D721Med (cell line): Measurements from ENCODE around the gene TRUB1.
A peak's percentile ranks its signal among the peaks of the same experiment; 100 is the strongest.

Experiments used
- DNase-seq: peaks from one replicate; pipeline ENCODE4 v3.0.0; 2011; ENCODE audit warnings: low spot score; ENCODE audit not compliant: insufficient read length
- FAIRE-seq: peaks from 2 replicates; lab custom pipeline; 2011; peaks lifted over from hg19 to GRCh38; lab: Jason Lieb, UNC
- TF ChIP-seq, protein P1 (sequence below): IDR thresholded peaks from 2 replicates; pipeline ENCODE4 v1.5.1; 2012; ENCODE audit warnings: mild to moderate bottlenecking, control low read depth; ENCODE audit not compliant: insufficient read depth; ENCODE audit errors: missing control alignments

Gene TRUB1

DNA sequence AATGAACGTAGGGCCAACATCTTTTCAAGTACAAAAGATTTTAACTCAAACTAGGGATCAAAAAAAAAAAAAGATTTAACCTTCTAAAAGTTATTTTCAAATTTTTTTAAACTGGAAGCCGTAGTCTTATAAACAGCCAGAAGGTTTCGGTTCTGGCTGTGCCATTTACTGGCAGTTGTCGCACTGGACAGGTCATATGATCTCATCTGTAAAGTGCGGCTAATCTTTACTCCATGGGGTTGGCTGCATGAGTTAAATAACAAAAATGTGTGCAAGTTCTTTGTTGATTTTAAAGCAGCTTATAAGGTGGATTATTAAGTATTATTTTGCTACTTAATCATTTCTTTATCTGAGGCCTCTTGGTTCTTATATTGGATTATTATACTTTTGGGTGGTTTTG lies 36.6 kb downstream of the TRUB1 start:
- no peak for FAIRE-seq
- no peak for DNase-seq
- TF ChIP-seq, protein P1, sequence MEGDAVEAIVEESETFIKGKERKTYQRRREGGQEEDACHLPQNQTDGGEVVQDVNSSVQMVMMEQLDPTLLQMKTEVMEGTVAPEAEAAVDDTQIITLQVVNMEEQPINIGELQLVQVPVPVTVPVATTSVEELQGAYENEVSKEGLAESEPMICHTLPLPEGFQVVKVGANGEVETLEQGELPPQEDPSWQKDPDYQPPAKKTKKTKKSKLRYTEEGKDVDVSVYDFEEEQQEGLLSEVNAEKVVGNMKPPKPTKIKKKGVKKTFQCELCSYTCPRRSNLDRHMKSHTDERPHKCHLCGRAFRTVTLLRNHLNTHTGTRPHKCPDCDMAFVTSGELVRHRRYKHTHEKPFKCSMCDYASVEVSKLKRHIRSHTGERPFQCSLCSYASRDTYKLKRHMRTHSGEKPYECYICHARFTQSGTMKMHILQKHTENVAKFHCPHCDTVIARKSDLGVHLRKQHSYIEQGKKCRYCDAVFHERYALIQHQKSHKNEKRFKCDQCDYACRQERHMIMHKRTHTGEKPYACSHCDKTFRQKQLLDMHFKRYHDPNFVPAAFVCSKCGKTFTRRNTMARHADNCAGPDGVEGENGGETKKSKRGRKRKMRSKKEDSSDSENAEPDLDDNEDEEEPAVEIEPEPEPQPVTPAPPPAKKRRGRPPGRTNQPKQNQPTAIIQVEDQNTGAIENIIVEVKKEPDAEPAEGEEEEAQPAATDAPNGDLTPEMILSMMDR = no peak

- no peak for DNase-seq
- TF ChIP-seq, protein P1 = no peak
- no peak for FAIRE-seq
These were observed 37.1 kb downstream of the TRUB1 start for GRCh38 chr10:114975091-114975490.

GRCh38 chr10:114982989-114983388 lies 45.0 kb downstream of the TRUB1 start:
- DNase-seq (no peak), FAIRE-seq (no peak)
- TF ChIP-seq, protein P1 = no peak

DNA sequence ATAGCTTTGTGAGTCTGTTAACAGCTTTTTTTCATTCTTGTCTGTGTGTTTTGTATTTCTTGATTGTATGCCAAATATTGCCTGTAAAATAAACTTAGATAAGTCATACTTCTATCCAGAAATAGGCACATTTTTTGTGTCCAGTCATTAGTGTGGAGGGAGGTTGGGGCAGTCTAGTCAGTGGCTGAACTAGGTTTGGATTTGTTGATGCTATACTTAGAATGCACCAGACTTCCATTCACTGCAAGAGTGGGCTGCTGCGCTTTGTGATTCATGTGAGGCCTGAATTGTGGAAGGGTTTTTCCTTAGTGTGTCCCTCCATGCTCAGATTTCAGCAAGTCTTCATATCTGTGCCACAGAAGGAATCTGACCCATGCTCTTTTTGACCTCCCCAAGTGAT lies 50.0 kb downstream of the TRUB1 start:
- TF ChIP-seq, protein P1 = no peak
- no peak for DNase-seq
- FAIRE-seq = no peak

GRCh38 chr10:114990586-114990985 lies 52.6 kb downstream of the TRUB1 start:
- no peak for DNase-seq
- TF ChIP-seq, protein P1 = no peak
- peak; percentile 25 for FAIRE-seq

DNA sequence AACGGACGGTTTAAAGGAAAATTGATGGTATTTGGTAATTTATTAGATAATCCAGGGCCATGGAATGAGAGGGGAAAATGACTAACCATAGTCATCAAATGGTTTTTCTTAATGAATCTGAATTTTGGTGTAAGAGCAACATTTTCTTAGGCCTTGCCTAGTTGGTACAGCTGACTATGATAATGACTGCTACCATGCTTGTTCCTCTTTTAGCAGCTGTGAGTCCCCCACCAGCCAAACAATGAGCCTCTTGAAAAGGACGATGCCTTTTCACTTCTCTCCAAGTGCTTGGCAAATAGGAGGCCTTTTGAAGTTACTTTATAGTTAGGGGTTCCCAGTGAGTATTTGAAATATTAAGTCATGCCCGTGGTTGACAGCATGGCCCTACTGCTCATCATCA lies 53.0 kb downstream of the TRUB1 start:
- FAIRE-seq (no peak), DNase-seq (no peak)
- TF ChIP-seq, protein P1 = no peak

GRCh38 chr10:114992189-114992775 lies 54.3 kb downstream of the TRUB1 start:
- TF ChIP-seq, protein P1 = no peak
- FAIRE-seq (no peak), DNase-seq (no peak)
